ENCODE measurements around the gene RBM19. TPM values are rescaled to one million over a fixed set of nuclear protein-coding genes. Genes with fewer than 3 reads are reported as not detected.

RBM19 gene
- total RNA-seq, 1 experiment from 2014 or later, result 29.2 TPM

- Mint-ChIP-seq H3K4me1 (ENCODE audit: insufficient read depth, unreplicated experiment) (no peaks in the 10 kb centered on the region), H3K9me3 (ENCODE audit: unreplicated experiment) (no peaks in the 10 kb centered on the region), H3K27me3 (ENCODE audit: insufficient read depth, unreplicated experiment) (peaks cover 30% of the 10 kb centered on the region), H3K27ac (ENCODE audit: low read depth, unreplicated experiment) (no peak overlapping the region), H3K36me3 (ENCODE audit: insufficient read depth, unreplicated experiment) (no peaks in the 10 kb centered on the region), H3K4me3 (ENCODE audit: unreplicated experiment) (no peak overlapping the region)
- BruUV-seq (replicated peaks), result no TSS peak
- CTCF ChIA-PET, result no interaction called here
- DNase-seq (ENCODE audit: unreplicated experiment), result no peak
- POLR2A ChIA-PET, result no interaction called here
- no peak for TF ChIP-seq CTCF (IDR thresholded peaks at IDR 0.05; ENCODE audit: unreplicated experiment)
- intact Hi-C loops (cut with micrococcal nuclease), result no loop called here
Observed at GRCh38 chr12:113778432-113779132, 187.5 kb downstream of the RBM19 start.

GRCh38 chr12:113777751-113778150 is 188.4 kb downstream of the RBM19 start:
- Mint-ChIP-seq H3K27me3 (ENCODE audit: insufficient read depth, unreplicated experiment) (peaks cover 30% of the 10 kb centered on the region), H3K4me3 (ENCODE audit: unreplicated experiment) (no peak overlapping the region), H3K27ac (ENCODE audit: low read depth, unreplicated experiment) (no peak overlapping the region), H3K9me3 (ENCODE audit: unreplicated experiment) (no peaks in the 10 kb centered on the region), H3K4me1 (ENCODE audit: insufficient read depth, unreplicated experiment) (no peaks in the 10 kb centered on the region), H3K36me3 (ENCODE audit: insufficient read depth, unreplicated experiment) (no peaks in the 10 kb centered on the region)
- BruUV-seq (replicated peaks), result no TSS peak
- ChIA-PET POLR2A (no interaction called here), CTCF (no interaction called here)
- no peak for DNase-seq (ENCODE audit: unreplicated experiment)
- intact Hi-C loops (cut with micrococcal nuclease), result no loop called here
- TF ChIP-seq CTCF (IDR thresholded peaks at IDR 0.05; ENCODE audit: unreplicated experiment), result no peak

GRCh38 chr12:113776536-113776935 is 189.6 kb downstream of the RBM19 start:
- Mint-ChIP-seq H3K9me3 (ENCODE audit: unreplicated experiment) (no peaks in the 10 kb centered on the region), H3K27ac (ENCODE audit: low read depth, unreplicated experiment) (no peak overlapping the region), H3K27me3 (ENCODE audit: insufficient read depth, unreplicated experiment) (peaks cover 30% of the 10 kb centered on the region), H3K36me3 (ENCODE audit: insufficient read depth, unreplicated experiment) (no peaks in the 10 kb centered on the region), H3K4me3 (ENCODE audit: unreplicated experiment) (no peak overlapping the region), H3K4me1 (ENCODE audit: insufficient read depth, unreplicated experiment) (no peaks in the 10 kb centered on the region)
- DNase-seq (ENCODE audit: unreplicated experiment), result no peak
- no TSS peak for BruUV-seq (replicated peaks)
- TF ChIP-seq CTCF (IDR thresholded peaks at IDR 0.05; ENCODE audit: unreplicated experiment), result no peak
- POLR2A ChIA-PET, result no interaction called here
- CTCF ChIA-PET, result no interaction called here
- intact Hi-C loops (cut with micrococcal nuclease), result no loop called here

GRCh38 chr12:113774526-113774925 is 191.6 kb downstream of the RBM19 start:
- ChIA-PET CTCF (no interaction called here), POLR2A (no interaction called here)
- H3K4me1 Mint-ChIP-seq (ENCODE audit: insufficient read depth, unreplicated experiment), result no peaks in the 10 kb centered on the region
- peaks cover 19% of the 10 kb centered on the region for H3K27me3 Mint-ChIP-seq (ENCODE audit: insufficient read depth, unreplicated experiment)
- intact Hi-C loops (cut with micrococcal nuclease), result no loop called here
- TF ChIP-seq CTCF (IDR thresholded peaks at IDR 0.05; ENCODE audit: unreplicated experiment), result no peak
- BruUV-seq (replicated peaks), result no TSS peak
- H3K4me3 Mint-ChIP-seq (ENCODE audit: unreplicated experiment), result no peak overlapping the region
- H3K27ac Mint-ChIP-seq (ENCODE audit: low read depth, unreplicated experiment), result no peak overlapping the region
- H3K36me3 Mint-ChIP-seq (ENCODE audit: insufficient read depth, unreplicated experiment), result no peaks in the 10 kb centered on the region
- no peak for DNase-seq (ENCODE audit: unreplicated experiment)
- H3K9me3 Mint-ChIP-seq (ENCODE audit: unreplicated experiment), result no peaks in the 10 kb centered on the region
